Upper lobe of left lung (tissue), 6 donors: ENCODE results near the gene PRLR. TPM values are rescaled to one million over a fixed set of nuclear protein-coding genes. Genes with fewer than 3 reads are reported as not detected.

ENCODE experiments used
- ATAC-seq, 2 donors: fragments of 200-7000 bp; cut with Tn5 transposase; one replicate each; pipeline ENCODE4 v1.9.1; 2022; ENCODE audit warnings: mild to moderate bottlenecking in 2 of 2, moderate library complexity in 2 of 2; ENCODE audit not compliant: low FRiP score in 2 of 2
- DNase-seq, 2 donors: peaks; one replicate each; pipeline ENCODE4 v3.0.0-alpha.2; 2019 to 2020
- H3K27ac ChIP-seq, 4 donors: fragments of 200-600 bp; sonication (generic); one replicate each; pipeline ENCODE4 v1.5.1; 2016 to 2019
- H3K27me3 ChIP-seq, 4 donors: fragments of 200-600 bp; sonication (generic); one replicate each; pipeline ENCODE4 v1.5.1; 2017 to 2019
- H3K36me3 ChIP-seq, 4 donors: fragments of 200-600 bp; sonication (generic); one replicate each; pipeline ENCODE4 v1.5.1; 2016 to 2019
- H3K4me1 ChIP-seq, 4 donors: fragments of 200-600 bp; sonication (generic); one replicate each; pipeline ENCODE4 v1.5.1; 2018 to 2019
- H3K4me3 ChIP-seq, 4 donors: fragments of 200-600 bp; sonication (generic); one replicate each; pipeline ENCODE4 v1.5.1; 2017 to 2019; ENCODE audit warnings: mild to moderate bottlenecking in 2 of 4, moderate library complexity in 1 of 4
- H3K9me3 ChIP-seq, 4 donors: fragments of 200-600 bp; sonication (generic); one replicate each; pipeline ENCODE4 v1.5.1; 2018 to 2019
- CTCF ChIP-seq, 6 experiments: fragments of 450-650 bp in 4 of 6; fragments of 200-600 bp in 2 of 6; sonication (generic) in 2 of 6; IDR thresholded peaks; one replicate each; pipeline ENCODE4 v1.5.1; 2016 to 2019; ENCODE audit warnings: antibody characterized with exemption in 6 of 6
- EP300 ChIP-seq, 4 donors: sonication (generic); formaldehyde crosslinking; IDR thresholded peaks; one replicate each; pipeline ENCODE4 v1.5.1; 2017; ENCODE audit warnings: antibody characterized with exemption in 4 of 4, control low read depth in 2 of 4
- POLR2A ChIP-seq, 4 donors: fragments of 450-650 bp; IDR thresholded peaks; one replicate each; pipeline ENCODE4 v1.5.1; 2016 to 2017; ENCODE audit warnings: antibody characterized with exemption in 4 of 4, mild to moderate bottlenecking in 2 of 4
- POLR2AphosphoS5 ChIP-seq, 2 donors: sonication (generic); formaldehyde crosslinking; IDR thresholded peaks; one replicate each; pipeline ENCODE4 v1.5.1; 2017; ENCODE audit warnings: antibody characterized with exemption in 2 of 2
- WGBS, 2 donors: methylation state at CpG; one replicate each; pipeline ENCODE4 v1.1.5; 2017 to 2018; 5-methylcytosine and 5-hydroxymethylcytosine counted together
- total RNA-seq, 6 donors: library from RNA; depleted of rRNA in 4 of 6; stranded (reverse); fragments of >200 nt in 4 of 6; gene quantifications; one replicate each; pipeline versions ENCODE4 v1.1.0 to v1.2.1, GENCODE V29; 2016 to 2021
- donor health status: DM: no; HTN: no; CAD: no; lungs with moderate emphysema.
- donor health status: DM: no; HTN: yes; CAD: no; lungs with severe emphysema.

The PRLR gene
- total RNA-seq, 6 donors from 2014 or later: 0.49 to 3.6 (median 1.8) TPM; not detected in 1

DNA sequence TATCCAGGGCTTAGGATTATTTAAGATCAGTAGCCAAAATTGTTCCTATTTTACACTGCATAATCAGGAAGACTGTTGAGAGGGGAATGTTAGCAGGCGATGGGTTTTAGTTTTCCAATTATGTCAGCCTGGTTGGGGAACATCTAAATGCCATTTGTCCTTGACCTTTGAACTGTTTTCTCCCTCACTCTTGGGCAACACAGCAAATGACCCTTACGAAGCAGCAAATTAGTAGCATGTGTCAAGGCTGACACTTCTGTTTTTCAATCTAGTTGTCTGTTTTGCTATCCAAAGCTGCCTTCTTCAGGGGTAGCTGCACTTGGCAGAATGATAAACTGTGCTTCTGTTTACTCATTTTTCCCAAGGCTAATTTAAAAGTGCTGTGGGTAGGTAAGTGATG is 104.5 kb downstream of the PRLR start:
- 79 to 92% methylated on average over 2 of the region's 2 CpGs for WGBS, 2 donors
- DNase-seq (no peak), ATAC-seq (no peak)
- no peak for TF ChIP-seq CTCF (IDR thresholded peaks at IDR 0.05)
- TF ChIP-seq POLR2A (IDR thresholded peaks at IDR 0.05): no peak
- TF ChIP-seq POLR2AphosphoS5 (IDR thresholded peaks at IDR 0.05): no peak
- TF ChIP-seq EP300 (IDR thresholded peaks at IDR 0.05): no peak
- Histone ChIP-seq H3K9me3 (no peaks in the 10 kb centered on the region), H3K27me3 (no peaks in the 10 kb centered on the region), H3K27ac (no peak overlapping the region), H3K4me3 (no peak overlapping the region), H3K36me3 (no peaks in the 10 kb centered on the region), H3K4me1 (no peaks in the 10 kb centered on the region)

- WGBS, 2 donors: 83 to 86% methylated on average over 2 of the region's 2 CpGs
- Histone ChIP-seq H3K27me3 (no peaks in the 10 kb centered on the region), H3K27ac (no peak overlapping the region), H3K4me1 (no peaks in the 10 kb centered on the region), H3K9me3 (no peaks in the 10 kb centered on the region), H3K4me3 (no peak overlapping the region), H3K36me3 (no peaks in the 10 kb centered on the region)
- TF ChIP-seq POLR2A (IDR thresholded peaks at IDR 0.05) (no peak), POLR2AphosphoS5 (IDR thresholded peaks at IDR 0.05) (no peak), CTCF (IDR thresholded peaks at IDR 0.05) (no peak), EP300 (IDR thresholded peaks at IDR 0.05) (no peak)
- DNase-seq (no peak), ATAC-seq (no peak)
These were observed 105.4 kb downstream of the PRLR start for GRCh38 chr5:35124932-35125331.

DNA sequence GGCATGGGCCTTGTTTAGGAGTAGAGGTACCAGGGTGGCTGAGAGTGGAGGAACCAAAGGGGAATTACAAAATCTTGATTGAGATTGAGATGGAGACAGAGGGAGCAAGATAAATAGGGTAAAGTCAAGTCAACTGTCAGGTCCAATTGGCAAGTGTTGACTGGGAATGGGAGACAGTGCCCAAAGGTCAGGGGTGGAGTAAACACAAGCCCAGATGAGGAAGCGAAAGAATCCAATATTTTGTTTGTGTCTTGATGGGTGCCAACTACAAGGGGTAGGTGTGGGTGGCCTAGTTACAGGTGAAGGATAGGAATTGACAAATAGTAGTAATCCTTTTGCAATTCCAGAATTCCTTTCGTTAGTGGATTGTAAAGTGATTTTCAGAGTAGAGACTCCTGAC is 107.5 kb downstream of the PRLR start:
- 87 to 94% methylated on average over 2 of the region's 2 CpGs for WGBS, 2 donors
- no peaks in the 10 kb centered on the region for H3K9me3 ChIP-seq
- no peak overlapping the region for H3K4me3 ChIP-seq
- no peak overlapping the region for H3K27ac ChIP-seq
- H3K36me3 ChIP-seq: no peaks in the 10 kb centered on the region
- H3K4me1 ChIP-seq: no peaks in the 10 kb centered on the region
- no peaks in the 10 kb centered on the region for H3K27me3 ChIP-seq
- ATAC-seq: no peak
- DNase-seq: no peak
- no peak for TF ChIP-seq CTCF (IDR thresholded peaks at IDR 0.05)
- TF ChIP-seq EP300 (IDR thresholded peaks at IDR 0.05): no peak
- no peak for TF ChIP-seq POLR2AphosphoS5 (IDR thresholded peaks at IDR 0.05)
- TF ChIP-seq POLR2A (IDR thresholded peaks at IDR 0.05): no peak

- no peaks in the 10 kb centered on the region for H3K36me3 ChIP-seq
- no peak overlapping the region for H3K4me3 ChIP-seq
- DNase-seq (no peak), ATAC-seq (no peak)
- no peak for TF ChIP-seq POLR2AphosphoS5 (IDR thresholded peaks at IDR 0.05)
- no peak for TF ChIP-seq EP300 (IDR thresholded peaks at IDR 0.05)
- TF ChIP-seq CTCF (IDR thresholded peaks at IDR 0.05): no peak
- no peak for TF ChIP-seq POLR2A (IDR thresholded peaks at IDR 0.05)
- no peak overlapping the region for H3K27ac ChIP-seq
- WGBS, 2 donors: 38 to 62% methylated on average over 1 of the region's 1 CpG
- no peaks in the 10 kb centered on the region for H3K9me3 ChIP-seq
- H3K4me1 ChIP-seq: no peaks in the 10 kb centered on the region
- no peaks in the 10 kb centered on the region for H3K27me3 ChIP-seq
These were observed 109.6 kb downstream of the PRLR start for GRCh38 chr5:35120715-35121114.

DNA sequence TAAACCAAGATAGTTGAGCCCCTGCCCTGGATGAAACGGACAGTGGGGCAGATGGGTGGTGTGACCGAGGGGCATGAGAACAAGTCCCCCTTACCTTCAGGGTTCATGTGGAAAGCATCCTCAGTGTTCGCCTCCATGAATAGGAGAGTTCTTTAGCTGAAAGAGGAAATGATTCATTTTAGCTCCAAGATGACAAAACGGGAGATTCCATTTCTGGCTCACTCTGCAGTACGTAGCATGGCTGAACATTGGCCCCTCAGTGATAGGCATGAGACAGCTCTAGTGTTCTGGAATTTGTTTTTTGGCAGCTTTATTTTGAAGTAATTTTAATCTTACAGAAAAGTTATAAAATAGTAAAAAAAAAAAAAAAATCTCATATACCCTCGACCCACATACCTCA is 112.3 kb downstream of the PRLR start:
- no peaks in the 10 kb centered on the region for H3K9me3 ChIP-seq
- no peak for ATAC-seq
- no peaks in the 10 kb centered on the region for H3K27me3 ChIP-seq
- no peak for TF ChIP-seq EP300 (IDR thresholded peaks at IDR 0.05)
- no peak for TF ChIP-seq POLR2A (IDR thresholded peaks at IDR 0.05)
- no peak overlapping the region for H3K4me3 ChIP-seq
- WGBS, 2 donors: 86% methylated on average over 6 of the region's 6 CpGs
- H3K4me1 ChIP-seq: no peaks in the 10 kb centered on the region
- no peak for DNase-seq
- no peak overlapping the region for H3K27ac ChIP-seq
- H3K36me3 ChIP-seq: no peaks in the 10 kb centered on the region
